Astrocyte (in vitro differentiated cells and primary cell): Measurements from ENCODE around the gene FZR1. TPM values are rescaled to one million over a fixed set of nuclear protein-coding genes. Genes with fewer than 3 reads are reported as not detected.

ENCODE experiments used
- DNase-seq: peaks from one replicate; pipeline ENCODE4 v3.0.0-alpha.2; 2010; ENCODE audit warnings: low read depth
- FAIRE-seq: peaks from 2 replicates; lab custom pipeline; 2011; peaks lifted over from hg19 to GRCh38; lab: Jason Lieb, UNC
- H2AFZ ChIP-seq: 2 replicates; pipeline ENCODE4 v1.6.0; 2012; ENCODE audit warnings: low read depth, low read length, inconsistent platforms
- H3K27ac ChIP-seq: 2 replicates; pipeline ENCODE4 v1.5.1; 2011; ENCODE audit warnings: low read depth, low read length, inconsistent platforms
- H3K27me3 ChIP-seq: 2 replicates; pipeline ENCODE4 v1.6.0; 2011; ENCODE audit warnings: low read length, inconsistent platforms; ENCODE audit not compliant: insufficient read depth
- H3K36me3 ChIP-seq: 2 replicates; pipeline ENCODE4 v1.5.1; 2011; ENCODE audit warnings: low read length, inconsistent platforms; ENCODE audit not compliant: insufficient read depth
- H3K4me1 ChIP-seq: 2 replicates; pipeline ENCODE4 v1.5.1; 2011; ENCODE audit warnings: low read length, inconsistent platforms; ENCODE audit not compliant: insufficient read depth
- H3K4me2 ChIP-seq: 2 replicates; pipeline ENCODE4 v1.6.0; 2012; ENCODE audit warnings: low read length, inconsistent platforms
- H3K4me3 ChIP-seq: 2 replicates; pipeline ENCODE4 v1.5.1; 2011; ENCODE audit warnings: low read depth, mild to moderate bottlenecking, low read length, inconsistent platforms; ENCODE audit not compliant: insufficient read depth
- H3K79me2 ChIP-seq: 2 replicates; pipeline ENCODE4 v1.6.0; 2012; ENCODE audit warnings: mild to moderate bottlenecking, low read length, inconsistent platforms; ENCODE audit not compliant: insufficient read depth
- H3K9ac ChIP-seq: 2 replicates; pipeline ENCODE4 v1.6.0; 2012; ENCODE audit warnings: mild to moderate bottlenecking, low read length, inconsistent platforms
- H3K9me3 ChIP-seq: 2 replicates; pipeline ENCODE4 v1.5.1; 2012; ENCODE audit warnings: low read depth, mild to moderate bottlenecking, low read length, inconsistent platforms; ENCODE audit not compliant: insufficient read depth
- H4K20me1 ChIP-seq: 2 replicates; pipeline ENCODE4 v1.6.0; 2012; ENCODE audit warnings: low read length, inconsistent platforms; ENCODE audit not compliant: insufficient read depth
- H3K27ac Mint-ChIP-seq: one replicate; pipeline ENCODE4 v1.8.0; 2021; ENCODE audit warnings: mild to moderate bottlenecking, mixed read lengths; ENCODE audit not compliant: unreplicated experiment
- H3K27me3 Mint-ChIP-seq: one replicate; pipeline ENCODE4 v1.8.0; 2021; ENCODE audit warnings: low read depth, mixed read lengths; ENCODE audit not compliant: unreplicated experiment
- H3K36me3 Mint-ChIP-seq: one replicate; pipeline ENCODE4 v1.8.0; 2021; ENCODE audit warnings: low read depth, mixed read lengths; ENCODE audit not compliant: unreplicated experiment
- H3K4me1 Mint-ChIP-seq: one replicate; pipeline ENCODE4 v1.8.0; 2021; ENCODE audit warnings: low read depth, mixed read lengths; ENCODE audit not compliant: unreplicated experiment
- H3K4me3 Mint-ChIP-seq: one replicate; pipeline ENCODE4 v1.8.0; 2021; ENCODE audit warnings: mild to moderate bottlenecking, moderate library complexity, mixed read lengths; ENCODE audit not compliant: unreplicated experiment
- H3K9me3 Mint-ChIP-seq: one replicate; pipeline ENCODE4 v1.8.0; 2021; ENCODE audit warnings: mild to moderate bottlenecking, mixed read lengths; ENCODE audit not compliant: unreplicated experiment
- EZH2 ChIP-seq: IDR thresholded peaks from 2 replicates; pipeline ENCODE4 v1.6.1; 2012; ENCODE audit warnings: mild to moderate bottlenecking, low read length, inconsistent platforms; ENCODE audit not compliant: insufficient read depth
- total RNA-seq: library from RNA; stranded (reverse); gene quantifications from 2 replicates; pipeline ENCODE4 v1.2.1, GENCODE V29; 2021
- TF ChIP-seq, protein P1 (sequence below): IDR thresholded peaks from 2 replicates; pipeline ENCODE4 v1.5.1; 2011; ENCODE audit warnings: low read depth, mild to moderate bottlenecking, inconsistent platforms, low read length, moderate library complexity; ENCODE audit not compliant: insufficient read depth

The FZR1 gene
- total RNA-seq, 1 donor from 2014 or later = 51.8 TPM

DNA sequence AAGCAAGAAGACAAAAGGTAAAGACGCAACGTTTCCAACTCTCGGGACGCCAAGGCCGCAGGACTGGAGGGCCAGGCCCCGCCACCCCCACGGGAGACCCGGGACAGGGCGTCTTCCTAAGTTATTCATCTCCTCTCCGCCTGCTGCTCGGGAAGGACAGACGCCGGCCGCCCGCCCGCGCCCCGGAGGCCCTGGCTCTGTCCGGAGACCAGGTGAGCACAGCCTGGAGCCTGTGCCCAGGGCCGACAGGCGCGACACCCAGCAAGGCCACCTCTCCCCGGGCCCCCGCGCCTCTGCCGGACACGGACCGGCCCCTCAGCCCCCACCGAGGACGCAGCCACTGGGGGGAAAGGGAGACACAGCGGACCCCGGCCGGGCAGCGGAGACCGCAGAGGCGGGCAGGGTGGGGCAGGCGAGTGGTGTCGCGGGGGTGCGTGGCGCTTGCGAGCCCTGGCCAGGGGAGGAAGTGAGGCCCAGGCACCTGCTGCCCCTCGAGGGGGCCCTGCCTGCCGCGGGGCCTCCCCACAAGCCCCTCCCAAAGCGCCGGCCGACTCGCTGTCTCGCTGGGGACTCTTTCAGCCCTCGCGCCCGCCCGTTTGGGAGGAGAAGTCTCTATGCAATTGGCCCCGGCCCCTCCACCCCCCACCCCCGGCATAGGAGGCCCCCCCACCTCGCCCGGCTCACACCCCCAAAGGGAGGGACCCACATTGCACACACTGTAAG is 43.0 kb upstream of the FZR1 start:
- Mint-ChIP-seq H3K9me3 (peaks cover 3% of the 10 kb centered on the region), H3K27ac (peak overlapping the region; percentile 88), H3K27me3 (peaks cover 4% of the 10 kb centered on the region), H3K4me3 (peak overlapping the region; percentile 36), H3K36me3 (peaks cover 7% of the 10 kb centered on the region), H3K4me1 (peaks cover 17% of the 10 kb centered on the region)
- Histone ChIP-seq H3K27me3 (no peaks in the 10 kb centered on the region), H3K4me1 (peaks cover 21% of the 10 kb centered on the region), H3K36me3 (peaks cover 2% of the 10 kb centered on the region), H4K20me1 (peaks cover 7% of the 10 kb centered on the region), H3K9me3 (no peaks in the 10 kb centered on the region), H2AFZ (no peak overlapping the region), H3K27ac (no peak overlapping the region), H3K4me3 (no peak overlapping the region), H3K79me2 (peaks cover 9% of the 10 kb centered on the region), H3K4me2 (no peak overlapping the region), H3K9ac (no peak overlapping the region)
- DNase-seq (no peak), FAIRE-seq (no peak)
- TF ChIP-seq EZH2 = no peak

GRCh38 chr19:3463714-3464586 is 42.2 kb upstream of the FZR1 start:
- FAIRE-seq = no peak
- H3K36me3 Mint-ChIP-seq = peaks cover 8% of the 10 kb centered on the region
- no peak overlapping the region for H3K4me3 Mint-ChIP-seq

More at GRCh38 chr19:3463714-3464586, 42.2 kb upstream of the FZR1 start:
- H3K4me2 ChIP-seq = no peak overlapping the region
- H3K4me1 Mint-ChIP-seq = peaks cover 14% of the 10 kb centered on the region
- no peak overlapping the region for H3K27ac ChIP-seq
- peaks cover 2% of the 10 kb centered on the region for H3K36me3 ChIP-seq
- no peak overlapping the region for H3K9ac ChIP-seq
- H3K4me1 ChIP-seq = peaks cover 13% of the 10 kb centered on the region
- no peak overlapping the region for H3K27ac Mint-ChIP-seq
- H3K79me2 ChIP-seq = peaks cover 6% of the 10 kb centered on the region
- H3K9me3 ChIP-seq = no peaks in the 10 kb centered on the region
- no peak for DNase-seq
- no peak overlapping the region for H3K4me3 ChIP-seq
- TF ChIP-seq, protein P1, sequence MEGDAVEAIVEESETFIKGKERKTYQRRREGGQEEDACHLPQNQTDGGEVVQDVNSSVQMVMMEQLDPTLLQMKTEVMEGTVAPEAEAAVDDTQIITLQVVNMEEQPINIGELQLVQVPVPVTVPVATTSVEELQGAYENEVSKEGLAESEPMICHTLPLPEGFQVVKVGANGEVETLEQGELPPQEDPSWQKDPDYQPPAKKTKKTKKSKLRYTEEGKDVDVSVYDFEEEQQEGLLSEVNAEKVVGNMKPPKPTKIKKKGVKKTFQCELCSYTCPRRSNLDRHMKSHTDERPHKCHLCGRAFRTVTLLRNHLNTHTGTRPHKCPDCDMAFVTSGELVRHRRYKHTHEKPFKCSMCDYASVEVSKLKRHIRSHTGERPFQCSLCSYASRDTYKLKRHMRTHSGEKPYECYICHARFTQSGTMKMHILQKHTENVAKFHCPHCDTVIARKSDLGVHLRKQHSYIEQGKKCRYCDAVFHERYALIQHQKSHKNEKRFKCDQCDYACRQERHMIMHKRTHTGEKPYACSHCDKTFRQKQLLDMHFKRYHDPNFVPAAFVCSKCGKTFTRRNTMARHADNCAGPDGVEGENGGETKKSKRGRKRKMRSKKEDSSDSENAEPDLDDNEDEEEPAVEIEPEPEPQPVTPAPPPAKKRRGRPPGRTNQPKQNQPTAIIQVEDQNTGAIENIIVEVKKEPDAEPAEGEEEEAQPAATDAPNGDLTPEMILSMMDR = no peak
- no peak for TF ChIP-seq EZH2
- H2AFZ ChIP-seq = no peak overlapping the region
- H3K9me3 Mint-ChIP-seq = peaks cover 3% of the 10 kb centered on the region
- H3K27me3 Mint-ChIP-seq = peaks cover 4% of the 10 kb centered on the region
- H3K27me3 ChIP-seq = no peaks in the 10 kb centered on the region
- H4K20me1 ChIP-seq = peaks cover 7% of the 10 kb centered on the region
